Measurements from ENCODE around the gene ZNF582.

GRCh38 chr19:56341948-56342347 is 51.4 kb downstream of the ZNF582 start:
- TF ChIP-seq ELF4 (IDR thresholded peaks at IDR 0.05) (no peak), SP1 (IDR thresholded peaks at IDR 0.05) (no peak), BHLHE40 (IDR thresholded peaks at IDR 0.05; ENCODE audit: borderline replicate concordance) (no peak), L3MBTL2 (conservative IDR thresholded peaks at IDR 0.05) (no peak), ZNF384 (IDR thresholded peaks at IDR 0.05) (no peak), SUZ12 (IDR thresholded peaks at IDR 0.05) (no peak), CTBP1 (IDR thresholded peaks at IDR 0.05; ENCODE audit: borderline replicate concordance) (no peak), FOXM1 (IDR thresholded peaks at IDR 0.05; ENCODE audit: borderline replicate concordance) (no peak), NFRKB (IDR thresholded peaks at IDR 0.05) (no peak), TARDBP (IDR thresholded peaks at IDR 0.05) (no peak), FOXK2 (IDR thresholded peaks at IDR 0.05) (no peak), HDGF (IDR thresholded peaks at IDR 0.05; ENCODE audit: borderline replicate concordance) (no peak)
- TF ChIP-seq, protein P1, sequence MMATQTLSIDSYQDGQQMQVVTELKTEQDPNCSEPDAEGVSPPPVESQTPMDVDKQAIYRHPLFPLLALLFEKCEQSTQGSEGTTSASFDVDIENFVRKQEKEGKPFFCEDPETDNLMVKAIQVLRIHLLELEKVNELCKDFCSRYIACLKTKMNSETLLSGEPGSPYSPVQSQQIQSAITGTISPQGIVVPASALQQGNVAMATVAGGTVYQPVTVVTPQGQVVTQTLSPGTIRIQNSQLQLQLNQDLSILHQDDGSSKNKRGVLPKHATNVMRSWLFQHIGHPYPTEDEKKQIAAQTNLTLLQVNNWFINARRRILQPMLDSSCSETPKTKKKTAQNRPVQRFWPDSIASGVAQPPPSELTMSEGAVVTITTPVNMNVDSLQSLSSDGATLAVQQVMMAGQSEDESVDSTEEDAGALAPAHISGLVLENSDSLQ (IDR thresholded peaks at IDR 0.05) = no peak

Data from HEK293T (cell line).